Spinal cord (tissue), 10 donors: Measurements from ENCODE around the gene LAIR2. TPM values are rescaled to one million over a fixed set of nuclear protein-coding genes. Genes with fewer than 3 reads are reported as not detected.

Source experiments
- DNase-seq, 6 donors: peaks; one replicate each; pipeline versions ENCODE4 v3.0.0 to v3.0.0-alpha.2; 2013 to 2015; ENCODE audit warnings: low spot score in 6 of 6, low read depth in 4 of 6
- H3K27ac ChIP-seq: one replicate; pipeline ENCODE4 v1.5.1; 2013; ENCODE audit warnings: low read depth, low read length, control low read depth
- H3K27me3 ChIP-seq: one replicate; pipeline ENCODE4 v1.6.1; 2013; ENCODE audit warnings: low read length; ENCODE audit not compliant: control insufficient read depth, insufficient read depth
- H3K36me3 ChIP-seq: one replicate; pipeline ENCODE4 v1.6.1; 2013; ENCODE audit warnings: low read length; ENCODE audit not compliant: control insufficient read depth, insufficient read depth
- H3K4me1 ChIP-seq: one replicate; pipeline ENCODE4 v1.6.1; 2013; ENCODE audit warnings: low read length; ENCODE audit not compliant: control insufficient read depth, insufficient read depth
- H3K4me3 ChIP-seq: one replicate; pipeline ENCODE4 v1.5.1; 2013; ENCODE audit warnings: low read depth, low read length, control low read depth
- H3K9me3 ChIP-seq: one replicate; pipeline ENCODE4 v1.6.1; 2013; ENCODE audit warnings: low read length; ENCODE audit not compliant: control insufficient read depth, insufficient read depth
- WGBS: methylation state at CpG from one replicate; pipeline ENCODE4 v1.1.5; 2013; ENCODE audit warnings: missing lambda C conversion rate; ENCODE audit not compliant: insufficient coverage; 5-methylcytosine and 5-hydroxymethylcytosine counted together
- long read RNA-seq, 4 donors: transcript quantifications; one replicate each; lab custom pipeline, GENCODE V29; 2026
- polyA plus RNA-seq, 2 donors: library from polyadenylated mRNA; unstranded; fragments of 120-200 nt; gene quantifications; one replicate each; pipeline ENCODE4 v1.2.1, GENCODE V29; 2013; ENCODE audit not compliant: insufficient read length in 2 of 2
- total RNA-seq, 2 donors: library from RNA; depleted of rRNA in 1 of 2; stranded (reverse); fragments of 120-200 nt in 1 of 2; fragments of >200 nt in 1 of 2; gene quantifications; one replicate each; pipeline versions ENCODE4 v1.2.3 to v1.2.4, GENCODE V29; 2013 to 2014
- donor health status: healthy.

LAIR2 gene, protein sequence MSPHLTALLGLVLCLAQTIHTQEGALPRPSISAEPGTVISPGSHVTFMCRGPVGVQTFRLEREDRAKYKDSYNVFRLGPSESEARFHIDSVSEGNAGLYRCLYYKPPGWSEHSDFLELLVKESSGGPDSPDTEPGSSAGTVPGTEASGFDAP
- not detected for total RNA-seq
- polyA plus RNA-seq = not detected
- long read RNA-seq, donor 1 = 0 reads
- long read RNA-seq, donor 2 = 0 reads
- long read RNA-seq, donor 3 = 0 reads
- long read RNA-seq, donor 4 = 0 reads

DNA sequence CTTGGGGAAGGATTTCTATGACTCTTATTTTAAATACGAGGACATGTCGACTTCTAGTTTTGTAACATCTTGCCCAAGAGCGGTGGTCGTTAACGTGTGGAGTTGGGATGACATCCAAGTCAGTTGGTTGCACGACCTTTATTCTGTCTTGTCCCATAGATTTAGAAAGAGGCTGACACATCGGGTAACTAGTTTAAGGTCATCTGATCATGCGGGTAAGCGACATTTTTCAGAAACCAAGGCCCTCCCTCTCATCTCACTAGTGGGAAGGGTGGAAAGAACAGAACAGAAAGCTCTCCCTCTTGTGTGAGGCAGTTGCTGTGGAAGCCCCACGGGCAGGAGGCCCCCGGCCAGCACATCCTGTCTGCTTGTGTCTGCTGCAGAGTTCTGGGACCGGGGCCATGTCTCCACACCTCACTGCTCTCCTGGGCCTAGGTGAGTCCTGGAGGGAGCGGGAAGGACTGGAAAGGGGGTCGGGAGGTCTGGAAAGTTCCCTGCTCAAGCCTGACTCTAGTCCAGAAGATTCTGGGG is at the start of gene LAIR2:
TSS of gene LAIR2 (plus strand) at position 314 of the 531 bp plus-strand sequence. CDS start at position 402, 88 bp downstream.
- WGBS = 62% methylated on average over 7 of the region's 14 CpGs

DNA sequence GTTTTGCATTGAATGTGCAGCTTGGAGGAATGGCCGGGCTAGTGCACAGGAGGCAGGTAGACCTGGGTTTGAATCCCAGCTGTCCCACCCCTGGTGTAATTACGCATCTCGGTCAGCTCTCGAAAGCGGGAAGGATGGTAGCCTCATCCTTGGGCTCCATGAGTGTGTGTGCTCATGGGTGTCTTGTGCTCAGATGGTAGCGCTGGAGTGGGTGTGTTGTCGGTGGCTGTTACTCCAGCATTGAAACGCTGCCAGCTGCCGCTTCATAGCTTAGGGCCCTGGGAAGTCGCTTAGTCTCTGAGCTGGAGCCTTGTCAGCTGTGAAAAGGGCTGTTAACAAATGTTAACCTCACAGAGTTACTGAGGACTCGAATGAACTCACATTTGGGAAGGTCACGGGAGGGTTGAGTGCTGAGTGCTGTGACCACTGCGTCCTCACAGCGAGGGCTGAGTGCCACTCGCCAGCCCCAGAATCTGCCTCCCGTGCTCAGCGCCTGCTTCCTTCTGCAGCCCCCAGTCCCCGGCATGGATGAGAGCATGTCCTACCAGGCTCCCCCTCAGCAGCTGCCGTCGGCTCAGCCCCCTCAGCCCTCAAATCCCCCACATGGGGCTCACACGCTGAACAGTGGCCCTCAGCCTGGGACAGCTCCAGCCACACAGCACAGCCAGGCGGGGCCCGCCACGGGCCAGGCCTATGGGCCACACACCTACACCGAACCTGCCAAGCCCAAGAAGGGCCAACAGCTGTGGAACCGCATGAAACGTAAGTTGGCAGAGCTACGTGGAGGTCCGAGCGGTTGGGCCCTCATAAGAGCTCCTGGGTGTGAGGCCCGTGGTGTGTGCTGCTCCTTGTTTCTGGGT is 48.5 kb upstream of the LAIR2 start:
- Histone ChIP-seq H3K36me3 (peaks cover 86% of the 10 kb centered on the region), H3K27me3 (no peaks in the 10 kb centered on the region), H3K9me3 (no peaks in the 10 kb centered on the region), H3K27ac (no peak overlapping the region), H3K4me1 (peaks cover 16% of the 10 kb centered on the region), H3K4me3 (no peak overlapping the region)
- DNase-seq = no peak
- WGBS = 92% methylated on average over 29 of the region's 31 CpGs

More for the DNA sequence above, at the start of gene LAIR2:
- Histone ChIP-seq H3K4me1 (no peaks in the 10 kb centered on the region), H3K36me3 (no peaks in the 10 kb centered on the region), H3K27me3 (no peaks in the 10 kb centered on the region), H3K9me3 (no peaks in the 10 kb centered on the region), H3K27ac (no peak within 1 kb of the TSS), H3K4me3 (no peak within 1 kb of the TSS)
- no peak for DNase-seq

DNA sequence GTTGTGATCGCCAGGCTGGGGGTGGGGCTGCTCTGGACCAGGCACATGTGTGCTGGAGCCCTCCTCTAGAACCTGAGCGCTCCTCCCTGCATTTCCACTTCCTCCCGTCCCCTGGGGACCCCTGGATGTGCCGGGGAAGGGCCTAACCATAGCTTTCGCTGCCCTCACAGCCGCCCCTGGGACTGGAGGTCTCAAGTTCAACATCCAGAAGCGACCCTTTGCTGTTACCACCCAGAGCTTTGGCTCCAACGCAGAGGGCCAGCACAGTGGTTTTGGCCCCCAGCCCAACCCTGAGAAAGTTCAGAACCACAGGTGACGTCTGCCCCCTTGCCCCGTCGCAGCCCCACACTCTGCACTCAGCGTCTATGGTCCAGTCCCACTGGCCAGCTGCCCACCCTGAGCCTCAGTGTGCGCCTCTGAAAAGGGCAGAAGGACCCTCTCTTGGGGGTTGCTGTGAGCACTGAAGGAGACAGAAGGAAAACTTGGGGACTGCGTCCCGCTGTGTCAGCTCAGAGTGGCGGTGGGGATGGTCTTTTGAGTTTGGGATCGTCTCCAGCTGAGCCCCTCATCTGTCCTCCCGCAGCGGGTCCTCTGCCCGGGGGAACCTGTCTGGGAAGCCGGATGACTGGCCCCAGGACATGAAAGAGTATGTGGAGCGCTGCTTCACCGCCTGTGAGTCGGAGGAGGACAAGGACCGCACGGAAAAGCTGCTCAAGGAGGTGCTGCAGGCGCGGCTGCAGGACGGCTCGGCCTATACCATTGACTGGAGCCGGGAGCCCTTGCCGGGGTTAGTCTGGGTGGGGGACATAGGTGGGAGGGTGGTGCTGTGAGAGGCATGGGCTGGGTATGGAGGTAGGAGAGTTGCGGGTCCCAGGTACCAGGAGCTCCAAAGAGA is 47.6 kb upstream of the LAIR2 start:
- H3K36me3 ChIP-seq = peaks cover 95% of the 10 kb centered on the region
- peaks cover 14% of the 10 kb centered on the region for H3K4me1 ChIP-seq
- 94% methylated on average over 31 of the region's 33 CpGs for WGBS
- no peaks in the 10 kb centered on the region for H3K9me3 ChIP-seq
- H3K27ac ChIP-seq = no peak overlapping the region
- H3K4me3 ChIP-seq = no peak overlapping the region
- H3K27me3 ChIP-seq = no peaks in the 10 kb centered on the region
- DNase-seq = no peak

DNA sequence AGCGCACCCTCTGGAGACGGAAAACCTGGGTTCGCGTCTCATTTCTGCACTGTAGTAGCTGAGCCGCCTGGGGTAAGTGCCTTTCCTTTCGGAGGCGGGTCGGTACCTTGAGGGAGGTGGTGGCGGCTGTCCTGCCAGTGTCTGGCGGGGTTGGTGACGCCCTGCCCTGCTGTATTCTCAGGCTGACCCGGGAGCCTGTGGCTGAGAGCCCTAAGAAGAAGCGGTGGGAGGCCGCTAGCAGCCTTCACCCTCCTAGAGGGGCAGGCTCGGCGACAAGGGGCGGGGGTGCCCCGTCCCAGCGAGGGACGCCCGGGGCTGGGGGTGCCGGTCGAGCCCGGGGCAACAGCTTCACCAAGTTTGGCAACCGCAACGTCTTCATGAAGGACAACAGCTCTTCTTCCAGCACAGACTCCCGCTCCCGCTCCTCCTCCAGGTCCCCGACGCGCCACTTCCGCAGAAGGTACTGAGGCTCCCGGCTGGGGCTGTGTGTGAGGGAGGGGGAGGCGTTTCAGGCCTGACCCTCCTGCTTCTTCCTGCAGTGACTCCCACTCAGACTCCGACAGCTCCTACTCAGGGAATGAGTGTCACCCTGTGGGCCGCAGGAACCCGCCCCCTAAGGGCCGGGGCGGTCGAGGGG is 46.7 kb upstream of the LAIR2 start:
- H3K4me1 ChIP-seq = peaks cover 5% of the 10 kb centered on the region
- no peaks in the 10 kb centered on the region for H3K27me3 ChIP-seq
- H3K9me3 ChIP-seq = no peaks in the 10 kb centered on the region
- H3K36me3 ChIP-seq = peaks cover 98% of the 10 kb centered on the region
- WGBS = 95% methylated on average over 36 of the region's 40 CpGs
- no peak for DNase-seq
- H3K27ac ChIP-seq = no peak overlapping the region
- H3K4me3 ChIP-seq = no peak overlapping the region

DNA sequence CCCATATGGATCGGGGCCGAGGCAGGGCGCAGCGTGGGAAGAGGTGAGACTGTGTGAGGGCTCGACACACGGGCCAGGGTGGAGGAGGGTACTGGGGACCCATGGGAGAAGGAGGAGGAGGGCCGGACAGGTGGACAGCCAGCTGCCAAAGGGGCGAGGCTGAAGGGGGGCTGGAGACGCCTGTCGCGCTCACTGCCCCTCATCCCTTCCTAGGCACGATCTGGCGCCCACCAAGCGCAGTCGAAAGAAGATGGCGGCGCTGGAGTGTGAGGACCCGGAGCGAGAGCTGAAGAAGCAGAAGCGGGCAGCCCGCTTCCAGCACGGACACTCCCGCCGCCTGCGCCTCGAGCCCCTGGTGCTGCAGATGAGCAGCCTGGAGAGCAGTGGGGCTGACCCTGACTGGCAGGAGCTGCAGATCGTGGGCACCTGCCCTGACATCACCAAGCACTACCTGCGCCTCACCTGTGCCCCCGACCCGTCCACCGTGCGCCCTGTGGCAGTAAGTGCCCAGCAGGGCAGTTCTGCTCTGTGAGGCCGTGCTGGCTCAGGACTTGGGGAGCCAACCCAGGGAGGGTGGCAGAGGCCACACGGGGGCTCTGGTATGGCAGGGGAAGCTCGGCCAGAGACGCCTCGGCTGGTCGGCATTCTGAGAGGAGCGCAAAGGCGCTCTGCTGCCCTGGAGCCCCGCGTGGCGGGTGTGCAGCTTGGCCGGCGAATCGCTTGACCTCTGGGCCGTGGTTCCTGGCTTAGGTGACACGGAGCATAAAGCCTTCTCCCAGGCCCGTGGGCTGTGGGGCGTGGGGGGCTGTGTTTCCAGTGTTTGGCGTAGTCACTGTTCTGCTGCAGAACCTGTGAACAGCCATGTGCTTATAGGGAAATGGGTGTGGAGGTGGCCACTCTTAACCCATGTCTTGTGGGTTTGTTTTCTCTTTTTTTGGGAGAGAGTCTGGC is 45.9 kb upstream of the LAIR2 start:
- Histone ChIP-seq H3K27me3 (no peaks in the 10 kb centered on the region), H3K27ac (no peak overlapping the region), H3K4me1 (no peaks in the 10 kb centered on the region), H3K9me3 (no peaks in the 10 kb centered on the region), H3K4me3 (no peak overlapping the region), H3K36me3 (peaks cover 100% of the 10 kb centered on the region)
- 94% methylated on average over 50 of the region's 51 CpGs for WGBS
- no peak for DNase-seq

DNA sequence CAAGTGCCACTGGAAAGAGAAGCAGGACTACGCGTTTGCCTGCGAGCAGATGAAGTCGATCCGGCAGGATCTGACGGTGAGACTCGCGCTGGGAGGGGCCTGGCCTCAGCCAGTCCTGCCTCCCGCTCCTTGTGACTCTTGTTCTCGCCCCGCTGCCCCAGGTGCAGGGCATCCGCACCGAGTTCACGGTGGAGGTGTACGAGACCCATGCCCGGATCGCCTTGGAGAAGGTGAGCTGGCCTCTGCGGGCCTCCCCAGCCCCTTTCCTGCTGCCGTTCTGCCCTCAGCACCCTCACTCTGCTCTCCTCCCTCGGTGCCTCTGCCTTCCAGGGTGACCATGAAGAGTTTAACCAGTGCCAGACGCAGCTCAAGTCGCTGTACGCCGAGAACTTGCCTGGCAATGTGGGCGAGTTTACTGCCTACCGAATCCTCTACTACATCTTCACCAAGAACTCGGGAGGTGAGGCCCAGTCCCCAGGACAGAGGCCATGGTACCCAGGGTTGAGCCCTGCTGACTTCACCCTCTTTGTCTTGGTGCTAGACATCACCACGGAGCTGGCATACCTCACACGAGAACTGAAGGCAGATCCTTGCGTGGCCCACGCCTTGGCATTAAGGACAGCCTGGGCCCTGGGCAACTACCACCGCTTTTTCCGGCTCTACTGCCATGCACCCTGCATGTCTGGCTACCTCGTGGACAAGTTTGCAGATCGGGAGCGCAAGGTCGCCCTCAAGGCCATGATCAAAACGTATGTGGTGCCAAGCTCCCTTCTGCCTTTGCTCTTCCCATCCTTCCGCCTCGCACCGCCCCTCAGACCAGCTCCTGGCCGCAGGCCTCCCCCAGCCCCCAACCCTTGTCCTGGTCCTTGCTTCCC is 44.6 kb upstream of the LAIR2 start:
- H3K9me3 ChIP-seq = no peaks in the 10 kb centered on the region
- H3K27me3 ChIP-seq = no peaks in the 10 kb centered on the region
- H3K36me3 ChIP-seq = peaks cover 99% of the 10 kb centered on the region
- no peak overlapping the region for H3K4me3 ChIP-seq
- no peak overlapping the region for H3K27ac ChIP-seq
- H3K4me1 ChIP-seq = peaks cover 12% of the 10 kb centered on the region
- 96% methylated on average over 42 of the region's 42 CpGs for WGBS
- DNase-seq = no peak

DNA sequence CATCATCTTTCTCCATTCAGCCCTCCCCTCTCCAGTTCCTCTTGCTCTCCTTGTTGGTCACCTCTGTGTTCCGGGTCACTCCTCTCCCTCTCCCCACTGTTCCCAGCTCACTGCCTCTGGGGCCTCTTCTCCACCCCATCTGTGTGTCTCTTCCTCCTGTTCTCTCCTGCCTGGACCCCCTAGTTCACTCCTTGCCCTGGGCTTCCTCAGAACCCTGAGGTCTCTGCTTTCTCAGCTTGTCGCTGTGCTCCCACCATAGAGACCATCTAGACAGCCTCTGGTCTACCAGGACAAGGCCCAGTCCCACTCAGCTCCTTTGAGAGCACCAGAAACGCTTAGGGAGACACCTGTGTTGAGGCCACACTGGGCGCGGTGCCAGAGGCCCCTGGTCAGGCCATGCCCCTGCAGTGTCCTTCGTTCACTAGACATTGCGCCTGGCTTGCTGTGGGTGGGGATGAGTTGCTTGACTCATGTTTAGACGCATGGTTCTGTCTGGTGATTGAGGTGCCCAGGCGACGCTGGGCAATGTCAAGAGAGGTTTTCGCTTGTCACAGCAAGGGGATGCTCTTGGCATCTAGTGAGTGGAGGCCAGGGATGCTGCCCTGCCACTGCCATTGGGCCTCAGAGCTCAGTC is 43.9 kb upstream of the LAIR2 start:
- no peaks in the 10 kb centered on the region for H3K27me3 ChIP-seq
- no peak overlapping the region for H3K4me3 ChIP-seq
- H3K36me3 ChIP-seq = peaks cover 91% of the 10 kb centered on the region
- no peaks in the 10 kb centered on the region for H3K9me3 ChIP-seq
- no peak overlapping the region for H3K27ac ChIP-seq
- WGBS = 91% methylated on average over 10 of the region's 11 CpGs
- H3K4me1 ChIP-seq = peaks cover 18% of the 10 kb centered on the region
- no peak for DNase-seq
